H1 (cell line): ENCODE data around the gene RAD23B. TPM values are rescaled to one million over a fixed set of nuclear protein-coding genes. Genes with fewer than 3 reads are reported as not detected.
A peak's percentile ranks its signal among the peaks of the same experiment; 100 is the strongest.

Experiments used
- CTCF ChIA-PET: fragments of 300-600 bp; sonication (Branson Sonifier 250); formaldehyde crosslinking; loops from one replicate; lab custom pipeline; 2021; ENCODE audit not compliant: partially characterized antibody; lab: Charles Lee
- POLR2A ChIA-PET: fragments of 300-600 bp; sonication (Branson Sonifier 250); formaldehyde crosslinking; loops from one replicate; lab custom pipeline; 2021; ENCODE audit warnings: inconsistent platforms; ENCODE audit not compliant: partially characterized antibody; lab: Charles Lee
- DNase-seq, 2 experiments: peaks; one replicate each; pipeline versions ENCODE4 v3.0.0 to v3.0.0-alpha.2; 2010 to 2022; ENCODE audit warnings: low spot score in 2 of 2, low read depth in 1 of 2, mixed read lengths in 1 of 2
- FAIRE-seq: peaks from 2 replicates; lab custom pipeline; 2011; peaks lifted over from hg19 to GRCh38; lab: Jason Lieb, UNC
- H2AFZ ChIP-seq: 2 replicates; pipeline ENCODE4 v1.8.1; 2012; ENCODE audit warnings: low read length, inconsistent platforms
- H2AK5ac ChIP-seq: 2 replicates; pipeline ENCODE4 v1.6.1; 2013; ENCODE audit warnings: low read depth, low read length
- H2BK120ac ChIP-seq: replicated peaks from 2 replicates; pipeline ENCODE3; 2013; ENCODE audit warnings: low read depth, low read length, inconsistent platforms
- H2BK12ac ChIP-seq: 2 replicates; pipeline ENCODE4 v1.6.1; 2013; ENCODE audit warnings: low read depth, low read length
- H2BK15ac ChIP-seq: 2 replicates; pipeline ENCODE4 v1.6.1; 2013; ENCODE audit warnings: low read length
- H2BK20ac ChIP-seq: 2 replicates; pipeline ENCODE4 v1.6.1; 2013; ENCODE audit warnings: low read length
- H2BK5ac ChIP-seq: 2 replicates; pipeline ENCODE4 v1.6.1; 2013; ENCODE audit warnings: low read depth, low read length
- H3K14ac ChIP-seq: 2 replicates; pipeline ENCODE4 v1.6.1; 2013; ENCODE audit warnings: inconsistent platforms; ENCODE audit not compliant: insufficient read length
- H3K18ac ChIP-seq: 2 replicates; pipeline ENCODE4 v1.6.1; 2013; ENCODE audit warnings: low read length; ENCODE audit errors: extremely low read depth
- H3K23ac ChIP-seq: 2 replicates; pipeline ENCODE4 v1.6.1; 2013; ENCODE audit warnings: inconsistent platforms; ENCODE audit not compliant: insufficient read length
- H3K23me2 ChIP-seq: 2 replicates; pipeline ENCODE4 v1.6.1; 2013; ENCODE audit warnings: low read depth, low read length
- H3K27ac ChIP-seq: 2 replicates; pipeline ENCODE4 v1.6.1; 2011; ENCODE audit warnings: low read depth, low read length, inconsistent platforms
- H3K27me3 ChIP-seq, 4 experiments: replicated peaks in 1 of 4; 1 replicate in 1 of 4; 2 replicates in 3 of 4; pipeline versions ENCODE4 v1.6.1 to v1.8.1; 2011 to 2013; ENCODE audit warnings: low read length in 3 of 4, mild to moderate bottlenecking in 3 of 4, inconsistent platforms in 2 of 4, mixed read lengths in 2 of 4, moderate library complexity in 1 of 4; ENCODE audit not compliant: control insufficient read depth in 3 of 4, insufficient read depth in 3 of 4; ENCODE audit errors: extremely low read depth in 1 of 4
- H3K36me3 ChIP-seq, 4 experiments: 2 replicates each; pipeline versions ENCODE4 v1.6.1 to v1.8.1; 2011 to 2013; ENCODE audit warnings: mild to moderate bottlenecking in 4 of 4, low read length in 3 of 4, moderate library complexity in 2 of 4, control low read depth in 1 of 4, inconsistent platforms in 1 of 4; ENCODE audit not compliant: insufficient read depth in 4 of 4, control insufficient read depth in 2 of 4
- H3K4ac ChIP-seq: replicated peaks from 2 replicates; pipeline ENCODE3; 2013; ENCODE audit warnings: low read length, low read depth, mixed read lengths, inconsistent platforms; ENCODE audit not compliant: insufficient read length
- H3K4me1 ChIP-seq, 4 experiments: replicated peaks in 1 of 4; 1 replicate in 1 of 4; 2 replicates in 3 of 4; pipeline versions ENCODE4 v1.6.1 to v1.8.1; 2011 to 2013; ENCODE audit warnings: low read length in 3 of 4, inconsistent platforms in 2 of 4, mixed read lengths in 1 of 4; ENCODE audit not compliant: insufficient read depth in 4 of 4, control insufficient read depth in 3 of 4
- H3K4me2 ChIP-seq, 2 experiments: 2 replicates each; pipeline versions ENCODE4 v1.6.1 to v1.8.1; 2011 to 2013; ENCODE audit warnings: low read depth in 2 of 2, low read length in 2 of 2, control low read depth in 1 of 2, inconsistent platforms in 1 of 2, mild to moderate bottlenecking in 1 of 2; ENCODE audit not compliant: insufficient read depth in 1 of 2
- H3K4me3 ChIP-seq, 4 experiments: fragments of 200-600, 300-600 bp in 1 of 4; sonication (generic), shearing (Covaris generic), sonication (Bioruptor Twin) in 1 of 4; 2 replicates each; pipeline versions ENCODE4 v1.5.1 to v1.8.1; 2011 to 2016; ENCODE audit warnings: low read length in 4 of 4, low read depth in 3 of 4, control low read depth in 2 of 4, inconsistent platforms in 2 of 4, mild to moderate bottlenecking in 2 of 4, mixed read lengths in 1 of 4, moderate library complexity in 1 of 4; ENCODE audit not compliant: insufficient read depth in 2 of 4; ENCODE audit errors: extremely low read depth in 1 of 4
- H3K56ac ChIP-seq: replicated peaks from 2 replicates; pipeline ENCODE3; 2013; ENCODE audit warnings: low read depth, mild to moderate bottlenecking, mixed read lengths, low read length, inconsistent platforms; ENCODE audit not compliant: insufficient read length
- H3K79me1 ChIP-seq: 2 replicates; pipeline ENCODE4 v1.6.1; 2013; ENCODE audit warnings: low read depth, low read length, control low read depth
- H3K79me2 ChIP-seq, 2 experiments: 2 replicates each; pipeline versions ENCODE4 v1.6.1 to v1.8.1; 2012 to 2013; ENCODE audit warnings: low read length in 2 of 2, mild to moderate bottlenecking in 2 of 2, inconsistent platforms in 1 of 2; ENCODE audit not compliant: insufficient read depth in 2 of 2, control insufficient read depth in 1 of 2
- H3K9ac ChIP-seq, 4 experiments: replicated peaks in 1 of 4; 1 replicate in 1 of 4; 2 replicates in 3 of 4; pipeline versions ENCODE4 v1.6.1 to v1.8.1; 2011 to 2013; ENCODE audit warnings: low read depth in 3 of 4, low read length in 3 of 4, control low read depth in 2 of 4, mild to moderate bottlenecking in 2 of 4, moderate library complexity in 2 of 4, inconsistent platforms in 1 of 4; ENCODE audit errors: extremely low read depth in 1 of 4
- H3K9me3 ChIP-seq, 2 experiments: 2 replicates each; pipeline versions ENCODE4 v1.6.1 to v1.8.1; 2012 to 2013; ENCODE audit warnings: mild to moderate bottlenecking in 2 of 2, moderate library complexity in 2 of 2, control low read depth in 1 of 2, inconsistent platforms in 1 of 2, low read depth in 1 of 2, low read length in 1 of 2, mixed read lengths in 1 of 2; ENCODE audit not compliant: insufficient read depth in 2 of 2
- H4K20me1 ChIP-seq, 2 experiments: replicated peaks in 1 of 2; 2 replicates each; pipeline versions ENCODE3 to v1.8.1; 2011 to 2013; ENCODE audit warnings: inconsistent platforms in 2 of 2, low read length in 2 of 2, mild to moderate bottlenecking in 1 of 2; ENCODE audit not compliant: insufficient read depth in 2 of 2, control insufficient read depth in 1 of 2
- H4K5ac ChIP-seq: 2 replicates; pipeline ENCODE4 v1.6.1; 2013; ENCODE audit warnings: low read length, low read depth, mixed read lengths, inconsistent platforms; ENCODE audit not compliant: insufficient read length
- H4K8ac ChIP-seq: 2 replicates; pipeline ENCODE4 v1.8.0; 2013; ENCODE audit warnings: mild to moderate bottlenecking, moderate library complexity, low read length, inconsistent platforms; ENCODE audit not compliant: insufficient read depth; ENCODE audit errors: extremely low read depth
- H4K91ac ChIP-seq: replicated peaks from 2 replicates; pipeline ENCODE3; 2013; ENCODE audit warnings: low read length, mixed read lengths, inconsistent platforms; ENCODE audit not compliant: insufficient read length
- BRCA1 ChIP-seq: IDR thresholded peaks from 2 replicates; pipeline ENCODE4 v1.6.1; 2012; ENCODE audit warnings: low read depth, low read length, improper control_type of control experiment
- CEBPB ChIP-seq: IDR thresholded peaks from 2 replicates; pipeline ENCODE4 v1.6.1; 2012; ENCODE audit warnings: low read depth, low read length
- CHD1 ChIP-seq: IDR thresholded peaks from 2 replicates; pipeline ENCODE4 v1.6.1; 2012; ENCODE audit warnings: low read depth, low read length, improper control_type of control experiment
- CHD2 ChIP-seq: IDR thresholded peaks from 2 replicates; pipeline ENCODE4 v1.6.1; 2012; ENCODE audit warnings: low read length, improper control_type of control experiment
- CREB1 ChIP-seq: IDR thresholded peaks from 2 replicates; pipeline ENCODE4 v1.6.1; 2012; ENCODE audit warnings: inconsistent platforms
- E2F6 ChIP-seq: IDR thresholded peaks from 2 replicates; pipeline ENCODE4 v1.6.1; 2012; ENCODE audit warnings: inconsistent platforms
- EP300 ChIP-seq, 2 experiments: IDR thresholded peaks; 1 replicate in 1 of 2; 2 replicates in 1 of 2; pipeline ENCODE4 v1.6.1; 2011 to 2012; ENCODE audit warnings: low read depth in 2 of 2, low read length in 2 of 2, mild to moderate bottlenecking in 2 of 2, borderline replicate concordance in 1 of 2, inconsistent platforms in 1 of 2, moderate library complexity in 1 of 2
- MAFK ChIP-seq: IDR thresholded peaks from 2 replicates; pipeline ENCODE4 v1.6.1; 2012; ENCODE audit warnings: low read depth, mild to moderate bottlenecking, improper control_type of control experiment, low read length
- RBBP5 ChIP-seq: IDR thresholded peaks from 2 replicates; pipeline ENCODE4 v1.7.1; 2012; ENCODE audit warnings: low read depth, mild to moderate bottlenecking, inconsistent platforms, low read length, moderate library complexity, borderline replicate concordance
- RNF2 ChIP-seq: fragments of 200-900, 300-1000 bp; sonication (generic); IDR thresholded peaks from 2 replicates; pipeline ENCODE4 v1.7.1; 2016; ENCODE audit warnings: borderline replicate concordance, low read depth, mild to moderate bottlenecking, antibody characterized with exemption, low read length; ENCODE audit not compliant: poor library complexity, severe bottlenecking; ENCODE audit errors: missing control alignments
- SP4 ChIP-seq: IDR thresholded peaks from 2 replicates; pipeline ENCODE4 v1.6.1; 2012; ENCODE audit warnings: low read length, inconsistent platforms
- TBP ChIP-seq: IDR thresholded peaks from 2 replicates; pipeline ENCODE4 v1.6.1; 2011; ENCODE audit warnings: low read depth, low read length, improper control_type of control experiment
- TEAD4 ChIP-seq: IDR thresholded peaks from 2 replicates; pipeline ENCODE4 v1.6.1; 2012; ENCODE audit warnings: low read depth, low read length, inconsistent platforms, mixed read lengths
- ZNF274 ChIP-seq: IDR thresholded peaks from 2 replicates; pipeline ENCODE4 v1.7.0; 2012; ENCODE audit warnings: low read length, borderline replicate concordance; ENCODE audit errors: extremely low read depth
- WGBS, 2 experiments: shearing (Covaris generic) in 1 of 2; methylation state at CpG; one replicate each; pipeline versions ENCODE4 v1.1.6 to v1.1.7; 2013 to 2015; ENCODE audit warnings: low lambda C conversion rate in 2 of 2, mixed read lengths in 2 of 2, inconsistent platforms in 1 of 2, low coverage in 1 of 2, missing lambda C conversion rate in 1 of 2; ENCODE audit not compliant: insufficient replicate concordance in 2 of 2, insufficient coverage in 1 of 2, insufficient read length in 1 of 2; ENCODE audit errors: extremely low coverage in 1 of 2, missing lambda C conversion rate in 1 of 2; 5-methylcytosine and 5-hydroxymethylcytosine counted together
- polyA plus RNA-seq, 7 experiments: library from polyadenylated mRNA; depleted of rRNA in 3 of 7; stranded (reverse) in 5 of 7; unstranded in 2 of 7; fragments of >200 nt in 5 of 7; fragments of 200-250 nt in 2 of 7; gene quantifications; 1 replicate in 5 of 7; 2 replicates in 1 of 7; 4 replicates in 1 of 7; pipeline versions ENCODE4 v1.2.1 to v1.2.3, GENCODE V29; 2011 to 2013; ENCODE audit warnings: missing spikeins in 2 of 7, mixed read lengths in 2 of 7
- total RNA-seq: library from RNA; stranded (reverse); fragmentation: NEBNext Ultra II Directional; extraction: Animal tissue kit (Norgen Biotek cat#: 25700); gene quantifications from 2 replicates; pipeline ENCODE4 v1.2.1, GENCODE V29; 2021

Gene RAD23B
- total and polyA plus RNA-seq, 2 of the 8 experiments (the other 6 are each of a cell fraction or from before 2014, with no cell fraction given), result 97.1 to 165 TPM

DNA sequence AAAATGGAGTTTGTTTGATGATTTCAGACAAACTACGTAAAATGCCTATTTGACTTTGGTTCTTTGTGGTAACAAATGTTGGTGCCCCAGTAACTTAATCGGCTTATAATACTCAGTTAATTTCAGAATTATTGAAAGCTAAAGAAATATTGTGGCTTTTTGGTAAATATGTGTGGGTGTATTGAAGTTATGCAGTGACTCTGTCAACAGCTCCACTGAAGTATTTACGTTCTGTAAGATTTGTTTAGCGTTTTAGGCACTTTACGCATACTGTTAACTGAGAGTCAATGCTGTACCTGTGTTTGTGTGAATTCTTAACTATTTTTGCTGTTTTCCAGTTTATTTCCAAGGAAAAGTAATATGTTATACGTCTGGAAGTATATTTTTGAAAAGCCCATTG is 2.2 kb downstream of the RAD23B start:
- Histone ChIP-seq H3K27me3 (no peaks in the 10 kb centered on the region), H2AK5ac (no peak overlapping the region), H3K18ac (no peak overlapping the region), H3K4ac (no peak overlapping the region), H3K23me2 (peaks cover 8% of the 10 kb centered on the region), H2BK20ac (no peak overlapping the region), H2BK120ac (no peak overlapping the region), H4K91ac (no peak overlapping the region), H4K5ac (no peak overlapping the region), H3K56ac (no peak overlapping the region), H3K4me3 (peak overlapping the region; percentile 75 to 87 (median 82); a peak in 7 of 8 replicates), H3K4me2 (peak overlapping the region; percentile 73 to 77), H3K79me2 (peaks cover 54 to 71% of the 10 kb centered on the region in 2 experiments), H3K36me3 (no peaks in the 10 kb centered on the region; a peak in 1 of 8 replicates), H2BK15ac (no peak overlapping the region), H3K9me3 (no peaks in the 10 kb centered on the region), H4K8ac (no peak overlapping the region), H3K79me1 (no peaks in the 10 kb centered on the region; the same call in 1 of the 2 replicates), H3K23ac (no peak overlapping the region), H4K20me1 (peaks cover 17 to 19% of the 10 kb centered on the region in 2 experiments), H3K9ac (peak overlapping the region in 2 of 4 experiments; percentile 43 to 69; a peak in 3 of 7 replicates), H2BK5ac (no peak overlapping the region), H2BK12ac (no peak overlapping the region), H3K14ac (no peak overlapping the region), H3K4me1 (peaks cover 0 to 15% (median 4%) of the 10 kb centered on the region in 4 experiments; a peak in 4 of 7 replicates), H2AFZ (no peak overlapping the region), H3K27ac (no peak overlapping the region)
- ChIA-PET POLR2A (interaction anchor here (1.0 to 1.6 kb wide), 3 partner anchors 19 to 29 kb away, joined by 3 read pairs; no protein-coding TSS in a partner anchor), CTCF (interaction anchor here (1.2 kb wide), 1 partner anchor 90 kb away, joined by 3 read pairs; no protein-coding TSS in a partner anchor)
- FAIRE-seq (no peak), DNase-seq (no peak)
- 41% methylated on average over 6 of the region's 6 CpGs; no CpG with 5 or more reads in 1 of the 2 experiments for WGBS, 2 experiments
- TF ChIP-seq CHD2 (no peak), EP300 (IDR thresholded peaks at IDR 0.05; ENCODE audit: borderline replicate concordance in 1 of 2, low read depth in 2 of 2, low read length in 2 of 2) (no peak), ZNF274 (no peak), TBP (no peak), SP4 (no peak), BRCA1 (no peak), RNF2 (no peak), TEAD4 (no peak), CREB1 (no peak), CHD1 (no peak), RBBP5 (no peak), MAFK (no peak), E2F6 (no peak), CEBPB (no peak)
